HuH-7.5 (cell line): ENCODE data around the gene MEIS1.

Source experiments
- DNase-seq: peaks from one replicate; pipeline ENCODE4 v3.0.0; 2011; ENCODE audit warnings: low spot score

MEIS1 gene

GRCh38 chr2:66443979-66444861, 9.3 kb downstream of the MEIS1 start:
- DNase-seq = no peak

- DNase-seq = no peak
Measured at GRCh38 chr2:66445076-66445924, 10.4 kb downstream of the MEIS1 start.

DNA sequence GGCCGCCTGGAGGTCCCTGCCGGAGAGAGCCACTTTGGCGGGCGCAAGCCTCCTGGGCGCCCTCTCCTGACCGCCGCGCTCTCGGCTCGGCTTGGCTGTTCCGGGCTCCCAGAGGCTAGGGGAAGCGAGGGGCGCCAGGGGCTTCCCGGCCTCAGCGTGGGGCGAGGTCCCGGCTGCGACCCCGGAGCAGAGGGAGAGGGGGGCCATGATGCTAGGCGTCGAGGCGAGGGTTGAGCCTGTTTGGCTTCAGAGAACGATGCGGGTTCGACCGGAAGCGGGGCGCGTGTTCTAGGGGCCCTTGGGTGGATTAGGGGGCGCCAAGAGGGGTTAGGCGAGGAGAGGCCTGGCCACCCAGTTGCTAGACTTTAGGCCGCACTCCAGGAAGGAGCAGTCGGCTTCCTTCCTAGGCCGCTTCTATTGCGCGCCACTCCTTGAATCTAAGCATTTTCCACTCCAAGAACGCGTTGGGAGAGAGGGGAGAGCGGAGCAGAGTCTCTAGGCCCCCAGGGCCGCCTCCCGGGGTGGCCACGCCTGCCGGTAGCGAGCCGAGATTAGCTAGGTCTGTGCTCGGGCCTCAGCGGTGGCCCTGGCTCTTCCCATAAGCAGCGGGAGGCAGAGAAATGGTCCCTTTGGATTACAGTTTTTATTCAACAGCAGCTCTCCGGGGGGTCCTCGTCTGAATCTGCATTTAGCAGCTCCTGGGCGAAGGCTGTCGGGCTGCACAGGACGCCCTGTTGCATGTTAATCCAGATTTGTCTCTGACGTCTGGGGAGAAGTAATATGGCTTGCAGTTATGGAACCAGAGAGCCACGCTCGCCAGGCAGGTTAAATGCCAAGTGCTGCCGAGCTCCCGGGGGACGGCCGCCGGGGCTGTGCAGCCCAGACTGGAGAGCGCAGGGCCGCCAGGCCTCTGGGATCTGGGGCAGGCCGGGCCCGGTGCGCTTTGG, 11.3 kb downstream of the MEIS1 start:
- DNase-seq = no peak

DNA sequence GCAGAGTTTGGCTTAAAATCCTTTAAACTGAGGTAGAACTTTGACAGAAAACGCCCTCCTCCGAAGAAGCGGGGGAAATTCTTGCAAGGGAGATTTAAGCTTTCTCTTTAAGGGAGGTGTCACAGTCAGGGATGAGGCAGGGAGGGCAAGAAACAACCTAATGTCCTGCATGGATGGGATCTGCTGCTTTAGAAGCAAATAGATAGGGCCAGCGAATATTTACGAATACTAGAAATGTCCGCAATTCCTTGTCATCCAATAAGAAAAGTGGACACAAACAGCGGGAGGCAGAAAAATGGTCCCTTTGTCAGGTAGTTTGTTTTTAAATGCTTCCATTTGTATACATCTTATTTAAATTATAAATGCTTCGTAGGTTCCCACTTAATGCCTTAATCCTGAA, 12.0 kb downstream of the MEIS1 start:
- no peak for DNase-seq

- no peak for DNase-seq
Measured at GRCh38 chr2:66447677-66448076, 12.8 kb downstream of the MEIS1 start.

DNA sequence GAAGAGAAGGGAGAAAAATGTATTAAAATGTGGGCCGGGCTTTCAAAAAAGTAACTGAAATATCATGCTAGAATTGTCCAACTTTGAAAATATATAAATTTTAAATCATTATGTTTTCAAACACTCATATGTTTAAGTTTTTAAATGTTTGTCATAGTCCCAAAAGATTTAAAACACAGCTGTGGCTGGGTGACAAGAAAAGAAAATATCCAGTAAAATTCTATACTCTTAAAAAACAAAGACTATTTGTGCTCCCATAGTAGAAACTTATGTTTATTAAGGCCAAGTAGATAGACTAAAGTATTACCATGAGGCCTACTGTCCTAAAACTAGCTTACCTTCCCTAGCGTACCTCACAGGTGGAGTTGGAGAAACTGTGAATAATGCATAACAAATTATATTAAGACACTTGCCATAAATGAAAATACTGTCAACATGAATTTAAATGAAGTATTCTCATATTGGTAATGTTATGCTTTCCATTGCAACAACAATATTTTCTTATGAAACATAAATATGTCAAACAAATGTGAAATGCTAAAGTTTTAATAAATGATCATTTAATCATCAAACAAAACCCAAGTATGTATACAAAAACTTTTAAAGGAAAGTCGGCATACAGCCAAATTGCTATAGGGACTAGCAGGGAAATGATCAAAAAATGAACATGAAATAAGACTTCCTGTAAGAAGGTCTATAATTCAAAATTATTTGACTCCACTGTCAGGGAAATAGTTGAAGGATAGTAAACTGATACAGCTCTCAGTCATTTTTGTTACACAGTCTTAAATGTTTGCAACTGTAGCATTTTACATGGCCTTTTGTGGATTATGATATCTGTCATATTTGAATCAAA, 13.4 kb downstream of the MEIS1 start:
- no peak for DNase-seq

GRCh38 chr2:66452214-66452613, 17.3 kb downstream of the MEIS1 start:
- DNase-seq = no peak

DNA sequence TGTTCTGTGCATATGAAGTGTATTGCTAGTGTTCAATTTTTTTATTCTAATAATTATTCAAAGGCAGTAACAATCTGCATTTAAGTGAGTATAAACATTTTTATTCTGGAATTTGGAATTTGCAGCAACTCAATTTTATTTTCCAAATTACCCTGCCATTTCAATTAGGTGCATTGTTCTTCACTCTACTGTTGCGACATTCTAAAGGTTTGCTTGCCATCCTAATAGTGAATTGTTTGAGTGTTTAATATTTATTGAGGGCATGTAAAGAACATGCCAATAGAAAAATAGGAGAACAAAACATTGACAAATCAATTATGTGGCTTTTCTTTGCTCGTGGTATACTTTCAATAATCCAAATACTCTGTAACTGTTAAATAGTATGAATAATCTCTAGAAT, 18.0 kb downstream of the MEIS1 start:
- no peak for DNase-seq

- DNase-seq = no peak
Measured at GRCh38 chr2:66455490-66455889, 20.6 kb downstream of the MEIS1 start.

GRCh38 chr2:66456183-66457041, 21.5 kb downstream of the MEIS1 start:
- DNase-seq = no peak

DNA sequence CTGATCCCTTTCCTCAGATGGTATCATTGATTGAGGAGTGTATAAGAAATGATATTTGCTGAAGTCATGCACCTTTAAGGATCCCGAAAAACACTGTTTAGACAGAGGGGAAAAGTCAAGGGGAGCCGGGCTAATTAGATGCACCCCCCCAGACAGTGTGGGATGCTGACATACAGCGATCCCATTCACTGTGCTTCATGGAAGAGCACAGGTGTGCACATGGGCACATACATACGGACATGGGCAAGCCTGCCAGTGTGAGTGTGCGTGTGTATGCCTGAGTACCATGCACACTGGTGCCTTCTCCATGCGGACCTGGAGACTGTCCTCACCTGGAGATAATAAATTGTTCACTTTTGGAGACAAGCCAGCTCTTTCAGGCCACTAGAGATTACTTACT, 22.6 kb downstream of the MEIS1 start:
- no peak for DNase-seq

- DNase-seq = no peak
Measured at GRCh38 chr2:66460031-66460430, 25.1 kb downstream of the MEIS1 start.

GRCh38 chr2:66461001-66461663, 26.2 kb downstream of the MEIS1 start:
- DNase-seq = no peak

DNA sequence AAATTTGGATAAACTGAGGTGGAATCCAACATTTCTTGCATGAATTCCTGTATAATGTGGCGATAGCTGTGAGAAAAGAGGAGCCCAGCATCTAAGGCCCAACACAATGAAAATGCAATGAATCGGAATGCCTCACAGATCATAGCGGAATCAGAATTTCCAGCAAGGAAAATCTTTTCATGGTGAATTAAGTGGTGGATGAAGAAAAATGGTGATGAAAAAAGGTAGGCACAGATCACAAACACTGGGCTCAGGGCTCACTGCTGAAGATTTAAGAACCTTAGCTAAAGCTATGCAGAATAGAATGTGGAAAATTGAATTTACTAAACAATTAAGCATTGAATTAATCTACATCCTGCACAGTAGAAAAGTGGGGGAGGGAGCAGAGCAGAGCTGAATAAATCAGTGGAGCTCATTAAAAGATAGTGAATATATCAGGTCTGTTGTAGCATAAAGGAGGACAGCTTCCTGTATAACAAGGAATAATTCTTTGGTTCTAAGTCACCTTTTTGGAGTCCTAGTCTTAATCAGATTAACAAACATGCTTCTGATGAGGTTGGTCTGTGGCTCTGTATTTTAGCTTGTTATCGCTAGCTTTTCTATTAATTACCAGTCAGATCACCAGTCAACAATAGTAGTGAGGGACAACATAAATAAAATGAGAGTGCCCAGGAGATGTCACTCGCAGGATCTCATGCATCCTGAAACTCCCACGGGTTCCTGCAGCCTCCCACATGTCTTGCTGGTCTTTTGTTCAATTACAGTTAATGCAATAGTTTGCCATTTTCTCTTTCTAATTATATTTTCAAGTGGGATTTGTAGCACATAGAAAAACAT, 27.0 kb downstream of the MEIS1 start:
- DNase-seq = no peak

DNA sequence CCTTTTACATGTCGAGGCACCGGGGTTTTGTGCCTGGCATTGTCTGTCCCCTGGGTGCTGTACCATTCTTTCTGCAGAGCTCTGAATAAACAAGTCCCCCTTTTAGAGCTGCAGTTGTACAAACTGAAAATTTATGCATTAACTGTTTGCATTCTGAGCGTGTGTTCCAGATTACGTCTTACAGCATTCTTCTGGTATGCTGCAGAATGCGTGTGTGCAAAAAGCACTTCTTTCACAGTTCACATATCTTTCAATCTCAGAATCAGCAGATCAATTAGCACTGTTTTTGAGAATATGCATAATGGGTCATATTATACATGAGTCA, 27.5 kb downstream of the MEIS1 start:
- DNase-seq = no peak

DNA sequence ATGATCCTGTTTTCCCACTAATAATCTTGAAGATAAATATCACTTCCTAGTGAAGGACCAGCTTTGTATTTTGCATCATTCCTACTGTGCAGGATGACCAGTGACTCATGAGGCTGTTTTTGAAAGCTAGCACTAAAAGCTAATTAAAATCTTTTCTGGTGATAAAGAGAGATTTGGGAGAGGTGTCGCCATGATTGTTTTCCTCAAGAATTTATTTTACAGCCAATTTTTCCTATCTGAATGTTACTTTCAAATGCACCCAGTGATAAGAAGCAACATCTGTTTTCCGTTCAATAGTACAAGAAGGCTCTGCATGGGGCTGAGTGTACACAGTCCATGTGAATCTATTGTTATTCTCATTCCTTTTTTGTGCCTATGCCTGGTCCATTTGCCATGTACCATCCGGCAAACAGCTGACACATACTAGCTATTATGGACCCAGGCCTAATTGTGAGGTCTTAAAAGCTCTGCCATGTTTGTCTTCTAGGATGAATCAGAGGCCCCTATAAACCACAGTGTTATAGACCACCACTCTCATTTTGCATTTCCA, 28.4 kb downstream of the MEIS1 start:
- DNase-seq = no peak

DNA sequence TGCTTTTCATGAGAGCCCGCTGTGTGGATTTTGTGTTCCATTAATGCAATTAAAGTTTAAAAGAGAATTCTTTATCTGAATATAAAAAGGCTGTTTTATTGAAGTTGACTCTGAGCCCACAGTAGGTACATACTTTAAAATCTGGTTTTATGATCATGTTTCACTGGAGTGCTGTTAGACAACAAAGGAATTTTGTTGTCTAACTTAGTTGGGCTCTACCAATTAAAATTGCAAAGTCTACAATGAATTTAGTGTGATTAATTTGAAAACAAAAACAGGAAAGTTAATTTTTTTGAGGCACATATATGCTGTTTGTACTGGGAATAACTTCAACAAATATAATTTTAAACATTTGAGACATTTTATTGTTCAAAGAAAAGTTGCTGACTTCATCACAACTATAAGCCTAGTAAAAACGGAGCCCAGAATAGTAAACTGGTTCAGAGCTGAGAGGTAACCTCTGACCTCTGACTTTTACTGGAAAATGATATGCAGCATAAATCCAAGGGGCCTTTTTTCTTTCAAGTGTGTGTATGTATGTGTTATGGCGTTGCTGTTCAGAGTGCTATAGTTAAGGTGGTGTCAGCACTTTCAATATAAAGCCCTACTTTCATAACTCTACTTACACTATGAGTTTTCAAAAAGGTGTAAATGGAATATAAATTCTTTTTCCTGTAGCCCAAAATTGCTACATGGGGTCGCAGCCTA, 30.2 kb downstream of the MEIS1 start:
- no peak for DNase-seq

- DNase-seq = no peak
Measured at GRCh38 chr2:66466433-66466832, 31.5 kb downstream of the MEIS1 start.
